Non-pigmented ciliary epithelial cell (primary cell): ENCODE measurements around the gene ARHGAP26.

Experiments used
- DNase-seq: peaks from one replicate; pipeline ENCODE4 v3.0.0-alpha.2; 2010; ENCODE audit warnings: low read depth

Gene ARHGAP26

GRCh38 chr5:143162810-143163209 is 392.6 kb downstream of the ARHGAP26 start:
- no peak for DNase-seq

- no peak for DNase-seq
These were observed 394.4 kb downstream of the ARHGAP26 start for GRCh38 chr5:143164557-143164956.

- DNase-seq: no peak
These were observed 395.1 kb downstream of the ARHGAP26 start for GRCh38 chr5:143165049-143165880.

GRCh38 chr5:143166090-143166489 is 395.9 kb downstream of the ARHGAP26 start:
- DNase-seq: no peak

GRCh38 chr5:143166661-143167420 is 396.7 kb downstream of the ARHGAP26 start:
- no peak for DNase-seq

- DNase-seq: no peak
These were observed 398.1 kb downstream of the ARHGAP26 start for GRCh38 chr5:143168171-143168741.

- no peak for DNase-seq
These were observed 399.0 kb downstream of the ARHGAP26 start for GRCh38 chr5:143168921-143169810.

GRCh38 chr5:143170104-143170503 is 399.9 kb downstream of the ARHGAP26 start:
- DNase-seq: no peak

GRCh38 chr5:143170977-143171376 is 400.8 kb downstream of the ARHGAP26 start:
- DNase-seq: no peak

GRCh38 chr5:143172739-143173138 is 402.6 kb downstream of the ARHGAP26 start:
- no peak for DNase-seq

GRCh38 chr5:143173139-143173889 is 403.1 kb downstream of the ARHGAP26 start:
- no peak for DNase-seq

GRCh38 chr5:143174714-143175398 is 404.7 kb downstream of the ARHGAP26 start:
- no peak for DNase-seq

- DNase-seq: no peak
These were observed 405.9 kb downstream of the ARHGAP26 start for GRCh38 chr5:143176048-143176447.

- peak; percentile 97 for DNase-seq
These were observed 407.2 kb downstream of the ARHGAP26 start for GRCh38 chr5:143177263-143177983.

- DNase-seq: no peak
These were observed 409.1 kb downstream of the ARHGAP26 start for GRCh38 chr5:143179126-143179740.

GRCh38 chr5:143180751-143181150 is 410.6 kb downstream of the ARHGAP26 start:
- no peak for DNase-seq

- no peak for DNase-seq
These were observed 411.0 kb downstream of the ARHGAP26 start for GRCh38 chr5:143181173-143181572.

GRCh38 chr5:143182106-143182505 is 411.9 kb downstream of the ARHGAP26 start:
- no peak for DNase-seq
